ENCODE results near the gene PARPBP. TPM values are rescaled to one million over a fixed set of nuclear protein-coding genes. Genes with fewer than 3 reads are reported as not detected.

The PARPBP gene
- total RNA-seq, 5 donors from 2014 or later (not counting 1 experiment from before 2014, with no cell fraction given), result 1.7 to 3.8 (median 1.8) TPM

DNA sequence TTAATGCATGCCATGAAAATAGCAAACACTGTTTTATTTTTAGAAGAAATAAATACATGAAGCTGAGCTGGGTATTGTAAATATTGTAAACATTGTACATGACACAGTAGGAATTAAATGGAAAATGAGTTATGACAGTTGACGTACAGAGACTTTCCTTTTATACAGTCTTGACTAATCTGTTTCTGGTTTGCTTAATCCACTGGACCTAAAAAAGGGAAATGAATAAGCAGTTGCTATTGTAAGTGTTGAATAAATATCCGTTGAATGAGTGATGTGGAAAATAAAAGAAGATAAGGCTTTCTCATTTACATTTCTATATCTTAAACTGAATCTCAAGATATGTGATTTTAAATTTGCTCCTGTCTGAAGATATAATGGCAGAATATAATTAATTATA is 62.7 kb downstream of the PARPBP start:
- H3K9me3 Mint-ChIP-seq, result no peaks in the 10 kb centered on the region
- Histone ChIP-seq H3K27ac (ENCODE audit: low read length) (no peak overlapping the region), H3K4me3 (ENCODE audit: control insufficient read depth in 1 of 2, extremely low read depth in 1 of 2, low read length in 1 of 2) (no peak overlapping the region), H3K36me3 (ENCODE audit: control insufficient read depth in 2 of 2, extremely low read depth in 1 of 2, insufficient read depth in 1 of 2, low read length in 1 of 2) (no peaks in the 10 kb centered on the region), H3K9me3 (no peaks in the 10 kb centered on the region), H3K27me3 (replicated peaks in 1 of 2; ENCODE audit: control insufficient read depth in 2 of 2, extremely low read depth in 1 of 2, insufficient read depth in 2 of 2, low read length in 1 of 2) (no peaks in the 10 kb centered on the region), H3K4me1 (ENCODE audit: control insufficient read depth in 1 of 2, extremely low read depth in 1 of 2, insufficient read depth in 2 of 2, low read length in 2 of 2) (no peaks in the 10 kb centered on the region)
- WGBS (ENCODE audit: insufficient coverage), result no CpG with 5 or more reads among the region's 2 CpGs
- H3K4me3 Mint-ChIP-seq, result no peak overlapping the region
- CTCF ChIA-PET, result no interaction called here
- H3K27ac Mint-ChIP-seq, result no peak overlapping the region
- no peaks in the 10 kb centered on the region for H3K27me3 Mint-ChIP-seq
- no peaks in the 10 kb centered on the region for H3K36me3 Mint-ChIP-seq
- POLR2A ChIA-PET, result no interaction called here
- DNase-seq, result no peak
- no peaks in the 10 kb centered on the region for H3K4me1 Mint-ChIP-seq
- ATAC-seq (replicated peaks in 1 of 4), result no peak

DNA sequence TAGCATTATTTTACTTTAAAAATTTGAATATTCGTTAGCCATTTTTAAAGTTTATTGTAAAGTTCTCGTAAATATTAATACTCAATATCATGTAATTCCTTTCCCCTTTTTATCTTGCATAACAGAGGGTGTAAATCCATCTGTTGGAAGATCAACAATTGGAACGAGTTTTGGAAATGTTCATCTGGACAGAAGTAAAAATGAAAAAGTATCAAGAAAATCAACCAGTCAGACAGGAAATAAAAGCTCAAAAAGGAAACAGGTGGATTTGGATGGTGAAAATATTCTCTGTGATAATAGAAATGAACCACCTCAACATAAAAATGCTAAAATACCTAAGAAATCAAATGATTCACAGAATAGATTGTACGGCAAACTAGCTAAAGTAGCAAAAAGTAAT is 75.8 kb downstream of the PARPBP start:
- no peak for DNase-seq
- Mint-ChIP-seq H3K4me1 (peaks cover 0 to 2% (median 0%) of the 10 kb centered on the region in 3 donors), H3K4me3 (no peak overlapping the region), H3K36me3 (peaks cover 2% of the 10 kb centered on the region), H3K27me3 (no peaks in the 10 kb centered on the region), H3K9me3 (no peaks in the 10 kb centered on the region), H3K27ac (no peak overlapping the region)
- WGBS (ENCODE audit: insufficient coverage), result no CpG with 5 or more reads among the region's 4 CpGs
- Histone ChIP-seq H3K27me3 (replicated peaks in 1 of 2; ENCODE audit: control insufficient read depth in 2 of 2, extremely low read depth in 1 of 2, insufficient read depth in 2 of 2, low read length in 1 of 2) (no peaks in the 10 kb centered on the region), H3K9me3 (no peaks in the 10 kb centered on the region), H3K4me1 (ENCODE audit: control insufficient read depth in 1 of 2, extremely low read depth in 1 of 2, insufficient read depth in 2 of 2, low read length in 2 of 2) (no peaks in the 10 kb centered on the region), H3K4me3 (ENCODE audit: control insufficient read depth in 1 of 2, extremely low read depth in 1 of 2, low read length in 1 of 2) (no peak overlapping the region), H3K27ac (ENCODE audit: low read length) (no peak overlapping the region), H3K36me3 (ENCODE audit: control insufficient read depth in 2 of 2, extremely low read depth in 1 of 2, insufficient read depth in 1 of 2, low read length in 1 of 2) (no peaks in the 10 kb centered on the region)
- no peak for ATAC-seq (replicated peaks in 1 of 4)
- CTCF ChIA-PET, result no interaction called here
- POLR2A ChIA-PET, result no interaction called here

DNA sequence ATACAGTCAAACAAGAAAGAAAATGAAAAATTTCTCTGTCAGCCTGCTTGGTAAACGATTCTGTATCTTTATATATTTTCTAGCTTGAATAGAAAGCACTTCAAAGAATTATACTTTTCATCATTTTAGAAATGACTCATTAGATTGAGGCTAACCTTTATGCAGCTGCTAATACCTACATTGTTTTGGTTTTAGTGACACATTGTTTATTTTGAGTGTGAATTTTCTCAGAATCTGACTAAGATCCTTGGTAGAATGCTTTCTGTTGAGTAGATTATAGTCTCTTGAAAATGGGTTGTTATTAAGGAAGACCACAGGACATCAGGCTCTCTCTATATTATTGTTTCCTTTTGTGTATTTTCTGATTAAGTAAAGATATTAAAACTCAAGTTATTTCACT is 77.8 kb downstream of the PARPBP start, which contains the start of gene PMCH:
PMCH (minus strand) TSS at position 45 of the 400 bp plus-strand sequence. CDS start 63 bp downstream, outside the sequence.
- H3K4me3 Mint-ChIP-seq, result no peak within 1 kb of the TSS
- Histone ChIP-seq H3K4me3 (ENCODE audit: control insufficient read depth in 1 of 2, extremely low read depth in 1 of 2, low read length in 1 of 2) (no peak within 1 kb of the TSS), H3K27ac (ENCODE audit: low read length) (no peak within 1 kb of the TSS), H3K4me1 (ENCODE audit: control insufficient read depth in 1 of 2, extremely low read depth in 1 of 2, insufficient read depth in 2 of 2, low read length in 2 of 2) (no peaks in the 10 kb centered on the region), H3K27me3 (replicated peaks in 1 of 2; ENCODE audit: control insufficient read depth in 2 of 2, extremely low read depth in 1 of 2, insufficient read depth in 2 of 2, low read length in 1 of 2) (no peaks in the 10 kb centered on the region), H3K9me3 (no peaks in the 10 kb centered on the region), H3K36me3 (ENCODE audit: control insufficient read depth in 2 of 2, extremely low read depth in 1 of 2, insufficient read depth in 1 of 2, low read length in 1 of 2) (no peaks in the 10 kb centered on the region)
- H3K27me3 Mint-ChIP-seq, result no peaks in the 10 kb centered on the region
- POLR2A ChIA-PET, result no interaction called here
- ATAC-seq (replicated peaks in 1 of 4) (peak in 2 of 4 experiments; percentile 16 to 27), DNase-seq (no peak)
- CTCF ChIA-PET, result no interaction called here
- H3K9me3 Mint-ChIP-seq, result no peaks in the 10 kb centered on the region
- H3K27ac Mint-ChIP-seq, result no peak within 1 kb of the TSS
- whole genome bisulfite sequencing (ENCODE audit: insufficient coverage), result no CpG with 5 or more reads among the region's 1 CpG
- peaks cover 5% of the 10 kb centered on the region for H3K36me3 Mint-ChIP-seq
- H3K4me1 Mint-ChIP-seq, result peaks cover 0 to 2% (median 0%) of the 10 kb centered on the region in 3 donors

DNA sequence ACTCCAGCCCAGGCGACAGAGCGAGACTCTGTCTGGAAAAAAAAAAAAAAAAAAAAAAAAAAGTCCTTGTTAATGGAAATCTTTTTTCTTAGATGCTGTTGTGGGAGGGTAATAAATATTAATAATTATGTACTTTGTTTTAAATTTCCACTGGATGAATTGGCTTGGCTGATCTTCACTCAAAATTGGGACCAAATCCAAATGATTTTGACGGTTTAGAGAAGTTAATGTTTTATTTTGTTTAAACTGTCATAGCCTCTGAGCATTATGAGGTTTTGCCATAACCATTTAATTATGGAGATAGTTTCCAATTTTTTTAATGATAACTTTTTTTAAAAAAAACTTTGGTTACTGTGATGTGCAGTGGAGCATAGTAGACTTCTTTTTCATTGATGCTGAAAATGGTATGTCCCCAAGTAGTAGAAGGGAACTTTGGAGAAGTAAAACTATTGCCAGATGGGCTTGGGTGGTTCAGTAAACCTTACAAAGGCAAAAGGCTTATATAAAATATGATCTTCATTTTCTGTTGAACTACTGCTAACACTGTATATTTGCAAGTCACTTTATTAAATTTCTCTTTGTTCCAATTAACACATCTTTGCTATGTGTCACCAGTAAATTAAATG is 81.6 kb downstream of the PARPBP start:
- H3K27ac ChIP-seq (ENCODE audit: low read length), result no peak overlapping the region
- H3K36me3 Mint-ChIP-seq, result peaks cover 14% of the 10 kb centered on the region
- H3K27me3 ChIP-seq (replicated peaks in 1 of 2; ENCODE audit: control insufficient read depth in 2 of 2, extremely low read depth in 1 of 2, insufficient read depth in 2 of 2, low read length in 1 of 2), result no peaks in the 10 kb centered on the region
- no peaks in the 10 kb centered on the region for H3K27me3 Mint-ChIP-seq
- H3K36me3 ChIP-seq (ENCODE audit: control insufficient read depth in 2 of 2, extremely low read depth in 1 of 2, insufficient read depth in 1 of 2, low read length in 1 of 2), result no peaks in the 10 kb centered on the region
- H3K9me3 Mint-ChIP-seq, result peaks cover 2 to 12% (median 3%) of the 10 kb centered on the region in 3 donors
- DNase-seq (no peak), ATAC-seq (replicated peaks in 1 of 4) (no peak)
- H3K9me3 ChIP-seq, result no peaks in the 10 kb centered on the region
- no peaks in the 10 kb centered on the region for H3K4me1 ChIP-seq (ENCODE audit: control insufficient read depth in 1 of 2, extremely low read depth in 1 of 2, insufficient read depth in 2 of 2, low read length in 2 of 2)
- no peak overlapping the region for H3K27ac Mint-ChIP-seq
- CTCF ChIA-PET, result no interaction called here
- H3K4me1 Mint-ChIP-seq, result peaks cover 0 to 2% (median 0%) of the 10 kb centered on the region in 3 donors
- POLR2A ChIA-PET, result no interaction called here
- H3K4me3 Mint-ChIP-seq, result no peak overlapping the region
- no peak overlapping the region for H3K4me3 ChIP-seq (ENCODE audit: control insufficient read depth in 1 of 2, extremely low read depth in 1 of 2, low read length in 1 of 2)
- WGBS (ENCODE audit: insufficient coverage), result no CpG with 5 or more reads among the region's 3 CpGs

DNA sequence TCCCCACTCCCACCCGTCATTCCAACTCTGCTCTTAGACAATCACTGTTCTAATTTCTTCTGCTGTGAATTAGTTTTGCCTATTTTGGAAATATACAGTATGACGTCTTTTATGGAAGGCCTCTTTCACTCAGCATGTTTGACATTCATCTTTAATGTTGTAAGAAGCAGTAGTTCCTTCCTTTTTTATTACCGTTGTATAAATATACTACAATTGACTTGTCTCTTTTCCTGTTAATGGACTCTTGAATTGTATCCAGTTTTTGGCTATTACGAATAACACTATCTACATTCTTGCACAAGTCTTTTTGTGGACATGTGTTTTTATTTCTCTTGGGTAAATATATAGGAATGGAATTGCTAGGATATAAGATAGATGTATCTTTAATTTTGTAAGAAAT is 82.6 kb downstream of the PARPBP start:
- DNase-seq (no peak), ATAC-seq (replicated peaks in 1 of 4) (no peak)
- Mint-ChIP-seq H3K36me3 (peaks cover 22% of the 10 kb centered on the region), H3K4me3 (no peak overlapping the region), H3K4me1 (peaks cover 0 to 2% (median 0%) of the 10 kb centered on the region in 3 donors), H3K9me3 (peaks cover 2 to 17% (median 7%) of the 10 kb centered on the region in 3 donors), H3K27me3 (no peaks in the 10 kb centered on the region), H3K27ac (no peak overlapping the region)
- no peaks in the 10 kb centered on the region for H3K27me3 ChIP-seq (replicated peaks in 1 of 2; ENCODE audit: control insufficient read depth in 2 of 2, extremely low read depth in 1 of 2, insufficient read depth in 2 of 2, low read length in 1 of 2)
- no peaks in the 10 kb centered on the region for H3K4me1 ChIP-seq (ENCODE audit: control insufficient read depth in 1 of 2, extremely low read depth in 1 of 2, insufficient read depth in 2 of 2, low read length in 2 of 2)
- no peak overlapping the region for H3K4me3 ChIP-seq (ENCODE audit: control insufficient read depth in 1 of 2, extremely low read depth in 1 of 2, low read length in 1 of 2)
- no peak overlapping the region for H3K27ac ChIP-seq (ENCODE audit: low read length)
- no peaks in the 10 kb centered on the region for H3K9me3 ChIP-seq
- no peaks in the 10 kb centered on the region for H3K36me3 ChIP-seq (ENCODE audit: control insufficient read depth in 2 of 2, extremely low read depth in 1 of 2, insufficient read depth in 1 of 2, low read length in 1 of 2)
- CTCF ChIA-PET, result no interaction called here
- POLR2A ChIA-PET, result no interaction called here
- no CpG with 5 or more reads among the region's 4 CpGs for WGBS (ENCODE audit: insufficient coverage)

DNA sequence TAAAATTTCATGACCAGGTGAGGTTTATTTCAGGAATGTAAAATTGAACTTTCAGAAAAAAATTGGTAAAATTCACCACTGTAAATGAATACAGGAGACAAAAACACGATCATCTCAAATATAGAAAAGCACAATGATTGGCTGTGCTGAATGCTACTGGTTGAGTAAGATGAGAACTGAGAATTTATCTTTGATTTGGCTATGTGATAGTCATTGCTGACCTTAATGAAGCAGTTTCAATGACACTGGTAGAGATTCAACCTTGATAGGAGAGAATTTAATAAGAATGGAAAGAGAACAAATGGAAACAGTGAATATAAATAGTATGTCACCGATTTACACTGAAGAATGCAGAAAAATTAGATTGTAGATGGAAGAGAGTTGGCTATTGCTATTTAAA is 84.0 kb downstream of the PARPBP start:
- WGBS (ENCODE audit: insufficient coverage), result 56% methylated on average over 1 of the region's 2 CpGs
- H3K4me3 Mint-ChIP-seq, result no peak overlapping the region
- H3K27ac Mint-ChIP-seq, result no peak overlapping the region
- H3K4me3 ChIP-seq (ENCODE audit: control insufficient read depth in 1 of 2, extremely low read depth in 1 of 2, low read length in 1 of 2), result no peak overlapping the region
- no peaks in the 10 kb centered on the region for H3K27me3 ChIP-seq (replicated peaks in 1 of 2; ENCODE audit: control insufficient read depth in 2 of 2, extremely low read depth in 1 of 2, insufficient read depth in 2 of 2, low read length in 1 of 2)
- peaks cover 22% of the 10 kb centered on the region for H3K36me3 Mint-ChIP-seq
- no peaks in the 10 kb centered on the region for H3K27me3 Mint-ChIP-seq
- no peaks in the 10 kb centered on the region for H3K4me1 ChIP-seq (ENCODE audit: control insufficient read depth in 1 of 2, extremely low read depth in 1 of 2, insufficient read depth in 2 of 2, low read length in 2 of 2)
- ATAC-seq (replicated peaks in 1 of 4), result no peak
- no peaks in the 10 kb centered on the region for H3K36me3 ChIP-seq (ENCODE audit: control insufficient read depth in 2 of 2, extremely low read depth in 1 of 2, insufficient read depth in 1 of 2, low read length in 1 of 2)
- H3K27ac ChIP-seq (ENCODE audit: low read length), result no peak overlapping the region
- H3K9me3 ChIP-seq, result no peaks in the 10 kb centered on the region
- DNase-seq, result no peak
- no peaks in the 10 kb centered on the region for H3K4me1 Mint-ChIP-seq
- ChIA-PET POLR2A (no interaction called here), CTCF (no interaction called here)
- peaks cover 10 to 31% (median 22%) of the 10 kb centered on the region in 3 donors for H3K9me3 Mint-ChIP-seq
